HAP-1 (cell line): ENCODE data around the gene NTRK3.

Source experiments
- DNase-seq, 2 experiments: peaks; one replicate each; pipeline ENCODE4 v3.0.0-alpha.2; 2016 to 2020; ENCODE audit warnings: low spot score in 2 of 2
- H3K27me3 ChIP-seq: fragments of 250-450 bp; sonication (Bioruptor Pico); 2 replicates; pipeline ENCODE4 v1.5.1; 2020; ENCODE audit warnings: low read depth, mild to moderate bottlenecking, moderate library complexity
- H3K36me3 ChIP-seq: fragments of 250-450 bp; sonication (Bioruptor Pico); replicated peaks from 2 replicates; pipeline ENCODE4 v1.5.1; 2020; ENCODE audit warnings: mild to moderate bottlenecking
- H3K4me1 ChIP-seq: fragments of 250-450 bp; sonication (Bioruptor Pico); 2 replicates; pipeline ENCODE4 v1.5.1; 2020; ENCODE audit warnings: mild to moderate bottlenecking
- H3K4me3 ChIP-seq: fragments of 250-450 bp; sonication (Bioruptor Pico); 2 replicates; pipeline ENCODE4 v1.5.1; 2020; ENCODE audit warnings: mild to moderate bottlenecking, moderate library complexity
- H3K9me3 ChIP-seq: fragments of 250-450 bp; sonication (Bioruptor Pico); 2 replicates; pipeline ENCODE4 v1.5.1; 2020; ENCODE audit warnings: mild to moderate bottlenecking, moderate library complexity
- in situ Hi-C: fragments of 300-500 bp; cut with MboI; formaldehyde crosslinking; loops from 3 replicates; pipeline ENCODE4 v1.14.3; 2020; ENCODE audit warnings: low sequenced_read_pairs, inconsistent platforms, mixed read lengths

NTRK3 gene

GRCh38 chr15:88231909-88232644, 24.5 kb downstream of the NTRK3 start:
- in situ Hi-C loops: no loop called here
- Histone ChIP-seq H3K4me3 (no peak overlapping the region), H3K27me3 (peaks cover 9% of the 10 kb centered on the region; the same call in 1 of the 2 replicates), H3K9me3 (no peaks in the 10 kb centered on the region), H3K36me3 (no peaks in the 10 kb centered on the region), H3K4me1 (no peaks in the 10 kb centered on the region)
- no peak for DNase-seq

GRCh38 chr15:88230823-88231222, 25.7 kb downstream of the NTRK3 start:
- in situ Hi-C loops: no loop called here

GRCh38 chr15:88225461-88225860, 31.1 kb downstream of the NTRK3 start:
- Histone ChIP-seq H3K9me3 (no peaks in the 10 kb centered on the region), H3K27me3 (no peaks in the 10 kb centered on the region), H3K4me1 (no peaks in the 10 kb centered on the region), H3K4me3 (no peak overlapping the region), H3K36me3 (no peaks in the 10 kb centered on the region)
- DNase-seq: no peak
- in situ Hi-C loops: no loop called here

More at GRCh38 chr15:88230823-88231222, 25.7 kb downstream of the NTRK3 start:
- no peak overlapping the region for H3K4me3 ChIP-seq
- peaks cover 9% of the 10 kb centered on the region; the same call in 1 of the 2 replicates for H3K27me3 ChIP-seq
- no peaks in the 10 kb centered on the region for H3K4me1 ChIP-seq
- H3K9me3 ChIP-seq: no peaks in the 10 kb centered on the region
- H3K36me3 ChIP-seq: no peaks in the 10 kb centered on the region
- DNase-seq: no peak

- no peak overlapping the region for H3K4me3 ChIP-seq
- no peak for DNase-seq
- in situ Hi-C loops: no loop called here
- H3K4me1 ChIP-seq: no peaks in the 10 kb centered on the region
- H3K9me3 ChIP-seq: no peaks in the 10 kb centered on the region
- H3K27me3 ChIP-seq: no peaks in the 10 kb centered on the region
- H3K36me3 ChIP-seq: no peaks in the 10 kb centered on the region
Measured at GRCh38 chr15:88223084-88223483, 33.5 kb downstream of the NTRK3 start.

GRCh38 chr15:88221836-88222235, 34.7 kb downstream of the NTRK3 start:
- Histone ChIP-seq H3K4me3 (no peak overlapping the region), H3K36me3 (no peaks in the 10 kb centered on the region), H3K4me1 (no peaks in the 10 kb centered on the region), H3K9me3 (no peaks in the 10 kb centered on the region; the same call in 1 of the 2 replicates), H3K27me3 (no peaks in the 10 kb centered on the region)
- DNase-seq: no peak
- in situ Hi-C loops: no loop called here

- Histone ChIP-seq H3K9me3 (no peaks in the 10 kb centered on the region; the same call in 1 of the 2 replicates), H3K27me3 (no peaks in the 10 kb centered on the region), H3K4me3 (no peak overlapping the region), H3K4me1 (no peaks in the 10 kb centered on the region), H3K36me3 (no peaks in the 10 kb centered on the region)
- in situ Hi-C loops: no loop called here
- no peak for DNase-seq
Measured at GRCh38 chr15:88220443-88221335, 35.9 kb downstream of the NTRK3 start.

GRCh38 chr15:88219623-88220022, 36.9 kb downstream of the NTRK3 start:
- no peaks in the 10 kb centered on the region for H3K27me3 ChIP-seq
- H3K36me3 ChIP-seq: no peaks in the 10 kb centered on the region
- in situ Hi-C loops: no loop called here
- no peak overlapping the region for H3K4me3 ChIP-seq
- DNase-seq: no peak
- no peaks in the 10 kb centered on the region; the same call in 1 of the 2 replicates for H3K9me3 ChIP-seq
- H3K4me1 ChIP-seq: no peaks in the 10 kb centered on the region

- Histone ChIP-seq H3K27me3 (no peaks in the 10 kb centered on the region), H3K4me1 (no peaks in the 10 kb centered on the region), H3K9me3 (no peaks in the 10 kb centered on the region; the same call in 1 of the 2 replicates), H3K36me3 (no peaks in the 10 kb centered on the region), H3K4me3 (no peak overlapping the region)
- no peak for DNase-seq
- in situ Hi-C loops: no loop called here
Measured at GRCh38 chr15:88218557-88219221, 37.9 kb downstream of the NTRK3 start.

- Histone ChIP-seq H3K4me3 (no peak overlapping the region), H3K9me3 (no peaks in the 10 kb centered on the region; the same call in 1 of the 2 replicates), H3K4me1 (no peaks in the 10 kb centered on the region), H3K36me3 (no peaks in the 10 kb centered on the region), H3K27me3 (0 out of 2 replicates have a peak, but pooled peaks cover 1% of the 10 kb centered on the region)
- DNase-seq: no peak
- in situ Hi-C loops: no loop called here
Measured at GRCh38 chr15:88215066-88215648, 41.4 kb downstream of the NTRK3 start.

GRCh38 chr15:88209111-88209510, 47.4 kb downstream of the NTRK3 start:
- in situ Hi-C loops: no loop called here
- Histone ChIP-seq H3K9me3 (no peaks in the 10 kb centered on the region), H3K27me3 (0 out of 2 replicates have a peak, but pooled peaks cover 6% of the 10 kb centered on the region), H3K4me3 (no peak overlapping the region), H3K36me3 (no peaks in the 10 kb centered on the region), H3K4me1 (no peaks in the 10 kb centered on the region)
- DNase-seq: no peak

- no peaks in the 10 kb centered on the region for H3K4me1 ChIP-seq
- no peak for DNase-seq
- no peaks in the 10 kb centered on the region for H3K36me3 ChIP-seq
- no peaks in the 10 kb centered on the region for H3K9me3 ChIP-seq
- 0 out of 2 replicates have a peak, but pooled peaks cover 6% of the 10 kb centered on the region for H3K27me3 ChIP-seq
- in situ Hi-C loops: no loop called here
- no peak overlapping the region for H3K4me3 ChIP-seq
Measured at GRCh38 chr15:88208396-88208795, 48.1 kb downstream of the NTRK3 start.

- in situ Hi-C loops: no loop called here
- Histone ChIP-seq H3K9me3 (no peaks in the 10 kb centered on the region; the same call in 1 of the 2 replicates), H3K27me3 (0 out of 2 replicates have a peak, but pooled peaks cover 6% of the 10 kb centered on the region), H3K4me3 (no peak overlapping the region), H3K36me3 (no peaks in the 10 kb centered on the region), H3K4me1 (no peaks in the 10 kb centered on the region)
- no peak for DNase-seq
Measured at GRCh38 chr15:88207565-88207964, 49.0 kb downstream of the NTRK3 start.

GRCh38 chr15:88204584-88204983, 52.0 kb downstream of the NTRK3 start:
- H3K4me1 ChIP-seq: no peaks in the 10 kb centered on the region
- H3K4me3 ChIP-seq: no peak overlapping the region
- in situ Hi-C loops: no loop called here
- H3K36me3 ChIP-seq: no peaks in the 10 kb centered on the region
- H3K27me3 ChIP-seq: 0 out of 2 replicates have a peak, but pooled peaks cover 4% of the 10 kb centered on the region
- H3K9me3 ChIP-seq: no peaks in the 10 kb centered on the region; the same call in 1 of the 2 replicates
- no peak for DNase-seq
